ENCODE results near the gene UXS1. TPM values are rescaled to one million over a fixed set of nuclear protein-coding genes. Genes with fewer than 3 reads are reported as not detected.

Gene UXS1
- total RNA-seq, 3 donors from 2014 or later = 17.9 to 38.1 (median 30.5) TPM

- Histone ChIP-seq H3K9me3 (no peaks in the 10 kb centered on the region), H3K27ac (no peak overlapping the region), H3K4me3 (no peak overlapping the region), H3K4me1 (no peaks in the 10 kb centered on the region), H3K27me3 (no peaks in the 10 kb centered on the region), H3K36me3 (no peaks in the 10 kb centered on the region)
- DNase-seq (ENCODE audit: low spot score in 2 of 2) = no peak
- intact Hi-C loops (cut with DNase I; ENCODE audit: low total_unique reads) = no loop called here
- no peak for TF ChIP-seq CTCF (IDR thresholded peaks at IDR 0.05)
- TF ChIP-seq POLR2AphosphoS5 (IDR thresholded peaks at IDR 0.05) = no peak
Measured at GRCh38 chr2:106165561-106165960, 28.5 kb downstream of the UXS1 start.

DNA sequence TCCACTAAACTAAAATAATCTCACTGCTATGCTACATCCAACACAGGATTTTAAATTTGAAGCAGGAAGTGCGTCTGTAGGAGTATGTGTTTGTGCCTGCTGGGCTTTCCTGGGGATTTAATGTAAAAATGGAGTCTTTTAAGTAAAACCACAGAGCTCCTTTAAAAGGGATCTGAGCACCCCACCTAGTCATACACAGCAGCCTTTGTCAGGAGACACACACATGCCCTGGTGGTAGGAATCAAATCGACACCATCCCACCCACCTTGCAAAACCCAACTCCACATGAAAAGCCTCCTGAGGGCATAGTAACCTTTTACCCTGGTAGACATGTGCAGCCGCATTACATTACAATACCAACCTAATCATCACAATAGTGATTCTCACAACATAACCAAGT is 29.1 kb downstream of the UXS1 start:
- no peak for DNase-seq (ENCODE audit: low spot score in 2 of 2)
- intact Hi-C loops (cut with DNase I; ENCODE audit: low total_unique reads) = no loop called here
- no peak overlapping the region for H3K27ac ChIP-seq
- no peaks in the 10 kb centered on the region for H3K36me3 ChIP-seq
- H3K27me3 ChIP-seq = no peaks in the 10 kb centered on the region
- no peak overlapping the region for H3K4me3 ChIP-seq
- H3K4me1 ChIP-seq = no peaks in the 10 kb centered on the region
- H3K9me3 ChIP-seq = no peaks in the 10 kb centered on the region
- no peak for TF ChIP-seq CTCF (IDR thresholded peaks at IDR 0.05)

DNA sequence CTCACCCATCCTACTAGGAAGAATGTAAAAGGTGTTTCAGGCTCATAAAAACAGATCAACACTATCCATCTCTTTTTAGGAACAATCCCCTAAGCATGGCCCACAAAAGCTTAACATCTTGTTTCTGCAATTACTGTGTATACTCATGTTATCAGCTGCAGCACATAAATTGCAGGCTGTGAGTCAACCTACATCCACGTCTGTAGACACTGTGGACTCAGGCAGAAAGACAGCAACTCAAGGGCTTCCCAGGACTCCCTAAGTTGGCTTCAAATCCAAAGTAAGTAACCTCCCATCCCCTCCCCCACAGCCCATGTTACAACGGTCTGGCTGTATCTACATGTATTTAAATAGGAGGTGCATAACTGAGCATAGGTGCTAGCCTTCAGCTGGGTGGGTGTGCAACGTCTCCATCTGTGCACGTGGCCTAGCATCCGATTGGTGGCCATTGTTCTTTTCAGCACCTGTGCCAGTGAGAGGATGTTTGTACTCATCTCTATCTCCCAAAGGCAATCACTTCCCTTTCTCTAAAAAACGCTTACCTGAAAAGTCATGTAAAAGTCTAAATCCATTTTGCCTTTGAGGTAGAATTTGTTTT is 30.1 kb downstream of the UXS1 start:
- intact Hi-C loops (cut with DNase I; ENCODE audit: low total_unique reads) = no loop called here
- H3K36me3 ChIP-seq = no peaks in the 10 kb centered on the region
- no peak overlapping the region for H3K27ac ChIP-seq
- DNase-seq (ENCODE audit: low spot score in 2 of 2) = no peak
- H3K4me3 ChIP-seq = no peak overlapping the region
- H3K9me3 ChIP-seq = no peaks in the 10 kb centered on the region
- TF ChIP-seq CTCF (IDR thresholded peaks at IDR 0.05) (no peak), POLR2A (IDR thresholded peaks at IDR 0.05) (no peak), POLR2AphosphoS5 (IDR thresholded peaks at IDR 0.05) (no peak)
- no peaks in the 10 kb centered on the region for H3K27me3 ChIP-seq
- H3K4me1 ChIP-seq = no peaks in the 10 kb centered on the region

DNA sequence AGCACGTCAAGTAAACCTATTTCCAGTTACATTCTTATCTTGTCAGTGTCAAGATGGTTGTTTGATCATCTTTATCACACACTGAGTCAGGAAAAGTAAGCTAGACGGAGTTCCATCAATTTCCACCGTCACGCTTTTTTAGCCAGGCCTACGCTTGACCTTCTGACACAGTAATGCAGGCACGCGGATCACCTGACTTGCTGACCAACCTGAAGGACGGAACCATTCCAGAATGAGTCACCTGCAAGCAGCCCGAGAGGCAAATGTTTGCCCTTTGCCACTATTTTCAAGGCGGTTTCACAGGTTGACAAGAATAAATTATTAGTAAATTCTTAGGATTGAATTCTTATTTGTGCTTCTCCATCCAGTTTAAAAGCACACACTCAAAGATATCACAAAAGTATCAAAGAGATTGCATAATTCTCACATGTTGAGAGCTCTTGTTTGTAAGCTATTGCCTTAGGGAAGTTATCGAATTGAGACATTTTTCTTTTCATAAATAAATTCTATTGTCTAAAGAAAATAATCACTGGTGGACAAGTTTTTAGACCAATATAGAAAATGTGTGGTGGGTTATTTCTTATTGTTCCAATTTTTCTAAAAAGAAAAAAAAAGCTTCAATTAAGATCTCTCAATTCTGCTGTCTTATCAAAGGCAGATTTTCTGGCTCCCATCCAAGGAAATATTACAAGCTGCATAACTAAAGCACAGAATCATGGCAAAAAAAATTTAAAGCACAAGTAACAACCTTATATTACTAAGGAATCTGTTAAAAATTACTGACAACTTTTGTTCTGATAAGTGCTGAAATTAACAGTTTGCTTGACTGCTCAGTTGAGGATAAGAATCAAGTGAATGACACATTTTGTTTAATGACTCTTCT is 31.9 kb downstream of the UXS1 start:
- no peaks in the 10 kb centered on the region for H3K36me3 ChIP-seq
- intact Hi-C loops (cut with DNase I; ENCODE audit: low total_unique reads) = no loop called here
- no peak for DNase-seq (ENCODE audit: low spot score in 2 of 2)

More for the DNA sequence above, 31.9 kb downstream of the UXS1 start:
- H3K4me3 ChIP-seq = no peak overlapping the region
- no peak for TF ChIP-seq POLR2A (IDR thresholded peaks at IDR 0.05)
- TF ChIP-seq CTCF (IDR thresholded peaks at IDR 0.05) = no peak
- TF ChIP-seq POLR2AphosphoS5 (IDR thresholded peaks at IDR 0.05) = no peak
- H3K9me3 ChIP-seq = no peaks in the 10 kb centered on the region
- no peaks in the 10 kb centered on the region for H3K4me1 ChIP-seq
- no peak overlapping the region for H3K27ac ChIP-seq
- H3K27me3 ChIP-seq = no peaks in the 10 kb centered on the region
